Breast epithelium (tissue), 4 donors: ENCODE data around the gene INAFM2. TPM values are rescaled to one million over a fixed set of nuclear protein-coding genes. Genes with fewer than 3 reads are reported as not detected.

Experiments
- DNase-seq, 2 donors: peaks; one replicate each; pipeline ENCODE4 v3.0.0-alpha.2; 2019; ENCODE audit warnings: low spot score in 2 of 2
- H3K27ac ChIP-seq, 2 donors: fragments of 200-600 bp; sonication (generic) in 1 of 2; one replicate each; pipeline ENCODE4 v1.5.1; 2016 to 2019; ENCODE audit warnings: mild to moderate bottlenecking in 1 of 2
- H3K27me3 ChIP-seq, 2 donors: fragments of 200-600 bp; sonication (generic) in 1 of 2; one replicate each; pipeline versions ENCODE4 v1.5.1 to v1.6.0; 2017 to 2019; ENCODE audit warnings: control low read depth in 1 of 2, mild to moderate bottlenecking in 1 of 2
- H3K36me3 ChIP-seq: fragments of 200-600 bp; one replicate; pipeline ENCODE4 v1.5.1; 2019
- H3K4me1 ChIP-seq, 2 donors: fragments of 200-600 bp; sonication (generic); one replicate each; pipeline ENCODE4 v1.5.1; 2016 to 2019; ENCODE audit warnings: control low read depth in 1 of 2
- H3K4me3 ChIP-seq, 3 donors: fragments of 200-600 bp; sonication (generic); 1 replicate in 2 of 3; 2 replicates in 1 of 3; pipeline ENCODE4 v1.5.1; 2016 to 2019; ENCODE audit warnings: mild to moderate bottlenecking in 3 of 3, moderate library complexity in 2 of 3
- H3K9me3 ChIP-seq, 2 donors: fragments of 200-600 bp; sonication (generic) in 1 of 2; one replicate each; pipeline ENCODE4 v1.5.1; 2016 to 2019; ENCODE audit warnings: control low read depth in 1 of 2
- CTCF ChIP-seq, 3 donors: fragments of 450-650 bp; IDR thresholded peaks; one replicate each; pipeline ENCODE4 v1.5.1; 2016 to 2017; ENCODE audit warnings: antibody characterized with exemption in 3 of 3, mild to moderate bottlenecking in 3 of 3, moderate library complexity in 3 of 3
- POLR2A ChIP-seq: fragments of 450-650 bp; IDR thresholded peaks from one replicate; pipeline ENCODE4 v1.6.1; 2016; ENCODE audit warnings: antibody characterized with exemption, mild to moderate bottlenecking, moderate library complexity
- POLR2AphosphoS5 ChIP-seq, 3 donors: sonication (generic); formaldehyde crosslinking; IDR thresholded peaks; one replicate each; pipeline ENCODE4 v1.6.1; 2017; ENCODE audit warnings: antibody characterized with exemption in 3 of 3
- intact Hi-C: fragments of 100-400 bp; cut with DNase I; formaldehyde crosslinking; loops from one replicate; pipeline ENCODE4 v1.15.1; 2023; ENCODE audit warnings: low total_unique reads
- total RNA-seq, 3 donors: library from RNA; depleted of rRNA; stranded (reverse); fragments of >200 nt; gene quantifications; one replicate each; pipeline ENCODE4 v1.1.0, GENCODE V29; 2016

Gene INAFM2
- total RNA-seq, 3 donors from 2014 or later, result 5.1 to 17.3 (median 12.5) TPM

GRCh38 chr15:40314723-40315276 lies 8.7 kb upstream of the INAFM2 start:
- DNase-seq, result no peak

GRCh38 chr15:40316931-40317330 lies 6.6 kb upstream of the INAFM2 start:
- intact Hi-C loops, result no loop called here
- H3K27ac ChIP-seq, result no peak overlapping the region
- TF ChIP-seq POLR2AphosphoS5 (IDR thresholded peaks at IDR 0.05), result no peak

More at GRCh38 chr15:40314723-40315276, 8.7 kb upstream of the INAFM2 start:
- Histone ChIP-seq H3K27me3 (no peaks in the 10 kb centered on the region), H3K4me3 (no peak overlapping the region), H3K9me3 (no peaks in the 10 kb centered on the region), H3K4me1 (no peaks in the 10 kb centered on the region), H3K36me3 (no peaks in the 10 kb centered on the region), H3K27ac (no peak overlapping the region)
- intact Hi-C loops, result loop anchor here (1.0 kb wide), 1 partner anchor 17 kb away; no protein-coding TSS in a partner anchor
- no peak for TF ChIP-seq POLR2A
- TF ChIP-seq POLR2AphosphoS5 (IDR thresholded peaks at IDR 0.05), result no peak

GRCh38 chr15:40317580-40317979 lies 5.9 kb upstream of the INAFM2 start:
- no peak overlapping the region for H3K4me3 ChIP-seq
- no peak overlapping the region for H3K27ac ChIP-seq
- TF ChIP-seq POLR2A (no peak), CTCF (IDR thresholded peaks at IDR 0.05) (no peak), POLR2AphosphoS5 (IDR thresholded peaks at IDR 0.05) (no peak)
- H3K36me3 ChIP-seq, result no peaks in the 10 kb centered on the region
- no peaks in the 10 kb centered on the region for H3K27me3 ChIP-seq
- intact Hi-C loops, result no loop called here
- H3K4me1 ChIP-seq, result no peaks in the 10 kb centered on the region
- no peak for DNase-seq
- no peaks in the 10 kb centered on the region for H3K9me3 ChIP-seq

More at GRCh38 chr15:40316931-40317330, 6.6 kb upstream of the INAFM2 start:
- Histone ChIP-seq H3K27me3 (no peaks in the 10 kb centered on the region), H3K36me3 (no peaks in the 10 kb centered on the region), H3K4me1 (no peaks in the 10 kb centered on the region), H3K9me3 (no peaks in the 10 kb centered on the region), H3K4me3 (no peak overlapping the region)
- no peak for DNase-seq

- H3K27me3 ChIP-seq, result no peaks in the 10 kb centered on the region
- no peak for DNase-seq
- intact Hi-C loops, result no loop called here
- no peak overlapping the region for H3K27ac ChIP-seq
- H3K9me3 ChIP-seq, result no peaks in the 10 kb centered on the region
- peaks cover 4 to 5% of the 10 kb centered on the region in 2 donors for H3K4me1 ChIP-seq
- H3K36me3 ChIP-seq, result no peaks in the 10 kb centered on the region
- TF ChIP-seq POLR2AphosphoS5 (IDR thresholded peaks at IDR 0.05) (no peak), POLR2A (no peak), CTCF (IDR thresholded peaks at IDR 0.05) (no peak)
- no peak overlapping the region for H3K4me3 ChIP-seq
Observed at GRCh38 chr15:40320409-40320808, 3.1 kb upstream of the INAFM2 start.

- H3K4me3 ChIP-seq, result no peak overlapping the region
- H3K4me1 ChIP-seq, result peaks cover 4 to 5% of the 10 kb centered on the region in 2 donors
- H3K36me3 ChIP-seq, result no peaks in the 10 kb centered on the region
- intact Hi-C loops, result no loop called here
- DNase-seq, result no peak
- no peak overlapping the region for H3K27ac ChIP-seq
- TF ChIP-seq POLR2A (no peak), POLR2AphosphoS5 (IDR thresholded peaks at IDR 0.05) (no peak), CTCF (IDR thresholded peaks at IDR 0.05) (peak; percentile 85 to 88 (median 85))
- no peaks in the 10 kb centered on the region for H3K9me3 ChIP-seq
- H3K27me3 ChIP-seq, result no peaks in the 10 kb centered on the region
Observed at GRCh38 chr15:40320931-40321371, 2.5 kb upstream of the INAFM2 start.

- Histone ChIP-seq H3K27ac (peak overlapping the region; percentile 79 to 81), H3K4me3 (peak overlapping the region; percentile 37 to 94 (median 81)), H3K9me3 (no peaks in the 10 kb centered on the region), H3K27me3 (no peaks in the 10 kb centered on the region), H3K36me3 (no peaks in the 10 kb centered on the region), H3K4me1 (peaks cover 4 to 5% of the 10 kb centered on the region in 2 donors)
- no peak for DNase-seq
- intact Hi-C loops, result no loop called here
- TF ChIP-seq POLR2AphosphoS5 (IDR thresholded peaks at IDR 0.05), result no peak
- no peak for TF ChIP-seq POLR2A
- TF ChIP-seq CTCF (IDR thresholded peaks at IDR 0.05), result no peak
Observed at GRCh38 chr15:40322531-40323238, 807 bp upstream of the INAFM2 start.
